NCI-H226 (cell line): ENCODE measurements around the gene KLHL30.
"Not testable (repeated sequence)": the region's sequence is repeated elsewhere in the genome, so short reads cannot be mapped to it uniquely, and the experiment has no call there.

Experiments
- DNase-seq: peaks from one replicate; pipeline ENCODE4 v3.0.0-alpha.2; 2015

Gene KLHL30

GRCh38 chr2:238163481-238164198 lies 25.2 kb downstream of the KLHL30 start:
- no peak for DNase-seq

DNA sequence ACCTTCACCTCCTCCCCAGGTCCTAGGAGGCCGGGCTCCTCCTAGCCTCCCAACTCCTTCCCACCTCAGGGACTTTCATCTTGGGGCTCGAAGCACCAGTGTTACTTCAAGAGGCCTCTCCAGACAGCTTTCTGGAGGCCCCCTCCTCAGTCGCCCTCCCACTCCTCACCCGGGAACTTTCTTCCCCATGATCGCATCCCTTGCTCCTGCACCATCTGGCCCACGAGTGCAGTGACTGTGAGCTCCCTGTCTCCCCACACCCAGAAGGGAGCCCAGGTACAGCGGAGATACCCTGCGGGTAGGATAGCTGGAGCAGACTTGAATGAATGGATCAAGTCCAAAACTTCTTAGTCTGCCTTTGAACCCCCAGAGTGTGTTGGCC lies 26.4 kb downstream of the KLHL30 start:
- DNase-seq, result no peak

DNA sequence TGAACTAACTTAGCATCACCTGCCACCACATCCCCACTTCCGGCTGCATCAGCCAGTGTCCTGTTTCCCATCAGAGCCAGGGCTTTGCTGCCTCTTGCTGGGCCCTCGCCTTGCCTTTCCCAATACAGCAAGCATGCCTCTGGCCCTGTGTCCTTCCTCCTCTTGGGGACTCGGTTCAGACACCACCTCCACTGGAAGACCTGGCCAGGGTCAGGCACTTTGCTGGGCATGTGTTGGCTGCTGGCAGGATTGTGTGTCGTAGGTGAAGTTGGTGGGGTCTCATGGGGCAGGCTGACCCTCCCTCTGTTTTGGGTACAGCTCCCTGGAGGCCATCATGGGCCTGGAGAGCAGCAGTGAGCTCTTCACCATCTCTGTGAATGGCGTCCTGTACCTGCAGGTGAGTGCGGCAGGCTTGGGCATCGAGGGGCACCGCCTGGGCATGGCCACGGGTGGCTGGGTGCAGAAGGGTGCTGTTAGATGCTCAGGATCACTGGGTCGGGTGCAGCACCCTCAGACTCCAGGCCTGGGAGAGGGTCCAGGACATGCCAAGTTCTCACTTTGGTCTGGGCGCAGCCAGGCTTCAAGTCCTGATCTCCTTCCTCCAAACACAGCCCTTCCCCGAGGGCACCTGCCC lies 26.9 kb downstream of the KLHL30 start:
- DNase-seq, result no peak

- DNase-seq, result no peak
Observed at GRCh38 chr2:238166391-238167343, 28.2 kb downstream of the KLHL30 start.

- no peak for DNase-seq
Observed at GRCh38 chr2:238167344-238167715, 28.9 kb downstream of the KLHL30 start.

DNA sequence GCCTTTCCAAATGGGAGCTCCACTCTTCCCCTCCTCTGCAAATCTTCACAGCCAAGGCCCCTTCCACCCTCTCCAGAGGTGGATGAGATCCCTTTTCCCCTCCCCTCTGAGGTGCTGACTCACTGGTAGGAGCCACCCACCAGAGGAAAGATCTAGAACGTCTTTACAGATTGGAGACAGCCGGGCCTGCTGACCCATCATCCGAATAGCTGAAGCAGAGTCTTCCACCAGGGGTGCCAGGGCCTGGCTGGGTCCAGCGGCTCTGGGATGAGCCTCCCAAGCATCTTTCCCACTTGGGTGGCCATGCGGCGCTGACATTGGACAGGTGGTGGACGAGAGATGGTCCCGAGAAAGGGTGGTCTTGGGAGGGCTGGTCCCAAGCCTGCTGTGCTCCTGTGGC lies 29.3 kb downstream of the KLHL30 start:
- no peak for DNase-seq

GRCh38 chr2:238168196-238169047 lies 30.0 kb downstream of the KLHL30 start:
- DNase-seq, result no peak

DNA sequence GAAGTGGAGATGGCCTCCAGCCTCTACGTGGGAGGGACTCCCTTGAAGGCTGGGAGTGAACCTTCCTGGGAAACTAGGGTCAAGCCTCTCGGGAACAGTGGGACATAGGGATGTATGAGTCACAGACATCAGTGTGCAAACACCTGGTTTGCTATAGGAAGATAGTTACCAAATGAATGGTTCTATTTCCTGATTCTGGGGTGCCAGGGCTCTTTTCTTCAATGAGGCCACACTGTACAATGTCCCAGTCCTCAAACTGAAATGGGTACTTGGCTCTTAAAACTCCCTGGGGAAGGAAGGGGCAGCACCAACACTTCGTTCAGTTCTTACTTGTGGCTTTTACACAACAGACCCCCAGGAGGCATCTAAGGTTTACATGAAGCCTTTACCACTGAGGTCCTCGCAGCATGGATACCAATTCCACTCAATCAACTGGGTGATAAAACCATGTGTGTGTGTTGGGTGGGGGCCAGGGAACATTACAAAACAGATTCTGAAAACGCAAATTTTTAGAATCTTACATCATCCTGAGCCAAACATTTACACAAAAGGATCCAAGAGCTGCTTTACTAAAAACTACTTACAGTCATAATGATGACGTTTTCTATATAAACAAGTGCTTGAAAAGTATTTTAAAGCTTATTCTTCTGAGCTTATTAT lies 30.7 kb downstream of the KLHL30 start:
- peak; percentile 79 for DNase-seq

DNA sequence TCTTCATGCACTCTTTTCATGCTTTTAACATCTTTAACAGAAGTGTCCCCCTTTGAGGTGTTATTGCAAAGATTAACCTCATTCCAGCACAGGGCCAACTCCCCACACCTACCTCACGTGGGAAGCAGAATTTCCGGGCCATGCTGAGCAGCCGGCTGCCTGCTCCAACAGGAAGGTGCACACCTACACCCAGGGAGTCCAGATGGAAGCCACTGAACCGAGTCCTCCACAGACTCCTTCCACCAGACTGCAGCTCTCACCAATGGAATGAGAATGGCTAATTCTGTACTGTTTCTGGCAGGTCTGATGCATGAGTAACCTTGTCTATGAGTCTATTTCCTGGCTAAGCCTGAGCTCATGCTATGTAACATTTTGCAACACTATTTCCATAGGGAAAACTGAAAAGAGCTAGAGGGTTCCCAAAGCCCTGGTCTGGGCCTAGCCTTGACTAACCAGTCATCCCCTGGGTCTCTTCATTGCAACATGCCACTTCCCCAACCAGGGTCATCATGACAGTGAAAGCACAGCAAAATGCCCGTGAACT lies 31.3 kb downstream of the KLHL30 start:
- DNase-seq, result peak; percentile 94

- no peak for DNase-seq
Observed at GRCh38 chr2:238170386-238171071, 32.1 kb downstream of the KLHL30 start.

- not testable (repeated sequence) for DNase-seq
Observed at GRCh38 chr2:238171072-238171431, 32.6 kb downstream of the KLHL30 start.

DNA sequence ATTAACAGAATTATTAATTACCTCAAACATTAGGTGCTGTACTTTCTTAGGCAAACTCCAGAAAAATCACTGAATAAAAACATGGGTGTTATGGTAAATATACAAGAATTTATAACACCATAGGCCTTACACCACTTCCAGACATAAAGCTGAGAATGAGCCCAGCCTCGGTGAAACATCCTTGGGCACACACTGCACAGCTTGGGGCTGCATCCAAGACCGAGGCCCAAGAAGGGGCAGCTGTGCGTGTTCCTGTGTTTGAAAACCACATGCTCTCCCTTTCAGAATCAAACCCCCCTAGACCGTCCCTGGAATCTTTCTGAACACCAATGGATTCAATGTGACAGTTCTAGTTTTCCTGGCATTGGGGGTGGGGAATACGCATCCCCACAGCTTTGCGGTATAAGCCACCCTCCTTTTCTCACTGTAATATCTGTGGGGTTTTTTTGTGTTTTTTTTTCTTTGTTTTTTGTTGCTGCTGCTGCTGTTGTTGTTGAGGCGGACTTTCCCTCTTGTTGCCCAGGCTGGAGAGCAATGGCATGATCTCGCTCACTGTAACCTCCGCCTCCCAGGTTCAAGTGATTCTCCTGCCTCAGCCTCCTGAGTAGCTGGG lies 33.2 kb downstream of the KLHL30 start:
- no peak for DNase-seq

DNA sequence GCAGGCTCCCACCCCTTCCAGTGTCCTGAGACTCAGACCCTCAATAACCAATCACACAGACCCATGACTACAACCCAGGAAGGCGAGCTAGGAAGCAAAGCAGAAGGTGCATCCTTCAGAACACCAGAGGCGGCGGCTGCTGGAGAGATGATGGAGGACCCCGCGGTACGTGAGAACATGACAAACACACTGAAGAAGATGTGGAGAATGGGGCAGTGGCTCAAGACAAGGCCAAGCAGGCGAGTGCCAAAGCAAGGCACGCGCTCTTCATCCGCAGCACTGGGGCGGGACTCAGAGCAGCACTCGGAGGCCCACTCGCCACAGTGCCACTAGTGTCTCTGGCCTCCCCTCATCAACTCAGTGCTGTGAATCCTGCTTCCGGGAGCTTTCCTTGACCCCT lies 34.0 kb downstream of the KLHL30 start:
- DNase-seq, result no peak

- DNase-seq, result no peak
Observed at GRCh38 chr2:238173692-238174091, 35.2 kb downstream of the KLHL30 start.

GRCh38 chr2:238174291-238174690 lies 35.8 kb downstream of the KLHL30 start:
- no peak for DNase-seq

GRCh38 chr2:238174701-238175100 lies 36.2 kb downstream of the KLHL30 start:
- no peak for DNase-seq

DNA sequence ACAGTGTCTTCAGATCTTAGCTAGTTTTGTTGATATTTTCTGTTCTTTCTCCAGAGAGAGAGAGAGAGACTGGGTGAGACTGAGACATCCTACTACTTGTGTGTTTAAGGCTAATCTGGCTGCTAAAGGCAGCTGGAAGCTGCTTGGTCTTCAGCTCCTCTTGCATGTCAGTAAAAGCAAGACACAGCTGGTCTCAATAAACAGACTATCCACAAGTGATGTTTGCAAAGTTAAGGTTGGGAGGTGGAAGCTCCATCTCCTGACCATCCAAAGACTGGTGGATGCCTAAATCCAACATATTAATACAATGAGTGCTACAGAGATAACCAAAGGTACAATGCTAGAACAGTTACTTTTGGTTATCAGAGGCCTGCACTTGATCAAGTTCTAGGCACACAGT lies 38.1 kb downstream of the KLHL30 start:
- no peak for DNase-seq

DNA sequence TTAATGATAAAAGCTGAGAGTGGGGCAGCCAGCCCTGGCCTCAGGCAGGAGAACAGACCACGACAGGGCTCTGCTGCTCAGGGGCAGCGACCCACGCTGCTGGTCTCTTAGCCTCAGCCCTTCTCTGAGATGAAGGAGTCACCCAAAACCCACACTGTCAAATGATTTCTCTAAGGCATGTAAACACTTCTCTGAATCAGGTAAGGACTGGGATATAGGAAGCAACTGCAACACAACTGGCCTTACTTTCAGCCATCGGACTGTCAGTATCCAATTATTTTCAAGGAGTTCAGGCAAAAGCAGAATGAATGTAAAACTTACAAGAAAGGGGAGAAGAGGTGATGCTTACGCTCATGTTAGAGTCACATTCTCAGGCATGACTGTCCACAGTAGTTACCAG lies 42.1 kb downstream of the KLHL30 start:
- no peak for DNase-seq

GRCh38 chr2:238182362-238182761 lies 43.9 kb downstream of the KLHL30 start:
- no peak for DNase-seq

- DNase-seq, result no peak
Observed at GRCh38 chr2:238183821-238184220, 45.4 kb downstream of the KLHL30 start.
